ENCODE results near the gene ACTC1.

DNA sequence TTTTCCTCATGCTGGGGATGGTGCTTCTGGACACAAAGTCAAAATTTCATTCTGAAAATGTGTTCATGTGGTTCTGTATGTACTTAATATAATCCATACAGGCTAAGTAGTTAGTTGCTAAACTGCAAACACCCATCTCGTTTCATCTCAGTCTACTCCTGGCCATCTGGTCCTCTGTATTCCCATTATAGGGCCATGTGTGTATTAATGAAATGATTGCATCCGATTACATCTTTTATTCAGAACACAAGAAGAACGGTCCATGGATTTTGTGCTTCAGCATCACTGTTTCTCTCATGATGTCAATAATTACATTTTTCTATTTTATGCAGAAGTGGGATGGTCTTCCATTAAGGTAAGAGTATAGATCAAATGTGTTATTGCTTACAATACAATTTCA lies 34.4 kb downstream of the ACTC1 start:
- TF ChIP-seq SP2 (tag by site-specific recombination; IDR thresholded peaks at IDR 0.05) (no peak), SETDB1 (IDR thresholded peaks at IDR 0.05; ENCODE audit: insufficient read length, low read length) (no peak), ZNF23 (tag by site-specific recombination; IDR thresholded peaks at IDR 0.05; ENCODE audit: borderline replicate concordance) (no peak), ZNF585B (tag by site-specific recombination; IDR thresholded peaks at IDR 0.05) (no peak), FEZF1 (tag by site-specific recombination; IDR thresholded peaks at IDR 0.05) (no peak), ZNF311 (tag by site-specific recombination; IDR thresholded peaks at IDR 0.05; ENCODE audit: borderline replicate concordance) (no peak), ZNF521 (tag by site-specific recombination; IDR thresholded peaks at IDR 0.05) (no peak), ZNF341 (tag by site-specific recombination; IDR thresholded peaks at IDR 0.05; ENCODE audit: low read depth) (no peak), BCL11A (tag by site-specific recombination; IDR thresholded peaks at IDR 0.05; ENCODE audit: low read depth) (no peak), KLF7 (tag by site-specific recombination; IDR thresholded peaks at IDR 0.05; ENCODE audit: borderline replicate concordance) (no peak)
- TF ChIP-seq, protein P1, sequence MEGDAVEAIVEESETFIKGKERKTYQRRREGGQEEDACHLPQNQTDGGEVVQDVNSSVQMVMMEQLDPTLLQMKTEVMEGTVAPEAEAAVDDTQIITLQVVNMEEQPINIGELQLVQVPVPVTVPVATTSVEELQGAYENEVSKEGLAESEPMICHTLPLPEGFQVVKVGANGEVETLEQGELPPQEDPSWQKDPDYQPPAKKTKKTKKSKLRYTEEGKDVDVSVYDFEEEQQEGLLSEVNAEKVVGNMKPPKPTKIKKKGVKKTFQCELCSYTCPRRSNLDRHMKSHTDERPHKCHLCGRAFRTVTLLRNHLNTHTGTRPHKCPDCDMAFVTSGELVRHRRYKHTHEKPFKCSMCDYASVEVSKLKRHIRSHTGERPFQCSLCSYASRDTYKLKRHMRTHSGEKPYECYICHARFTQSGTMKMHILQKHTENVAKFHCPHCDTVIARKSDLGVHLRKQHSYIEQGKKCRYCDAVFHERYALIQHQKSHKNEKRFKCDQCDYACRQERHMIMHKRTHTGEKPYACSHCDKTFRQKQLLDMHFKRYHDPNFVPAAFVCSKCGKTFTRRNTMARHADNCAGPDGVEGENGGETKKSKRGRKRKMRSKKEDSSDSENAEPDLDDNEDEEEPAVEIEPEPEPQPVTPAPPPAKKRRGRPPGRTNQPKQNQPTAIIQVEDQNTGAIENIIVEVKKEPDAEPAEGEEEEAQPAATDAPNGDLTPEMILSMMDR (tag by site-specific recombination; IDR thresholded peaks at IDR 0.05): no peak
- TF ChIP-seq, protein P2, sequence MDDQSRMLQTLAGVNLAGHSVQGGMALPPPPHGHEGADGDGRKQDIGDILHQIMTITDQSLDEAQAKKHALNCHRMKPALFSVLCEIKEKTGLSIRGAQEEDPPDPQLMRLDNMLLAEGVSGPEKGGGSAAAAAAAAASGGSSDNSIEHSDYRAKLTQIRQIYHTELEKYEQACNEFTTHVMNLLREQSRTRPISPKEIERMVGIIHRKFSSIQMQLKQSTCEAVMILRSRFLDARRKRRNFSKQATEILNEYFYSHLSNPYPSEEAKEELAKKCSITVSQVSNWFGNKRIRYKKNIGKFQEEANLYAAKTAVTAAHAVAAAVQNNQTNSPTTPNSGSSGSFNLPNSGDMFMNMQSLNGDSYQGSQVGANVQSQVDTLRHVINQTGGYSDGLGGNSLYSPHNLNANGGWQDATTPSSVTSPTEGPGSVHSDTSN (CRISPR knock-in tag; IDR thresholded peaks at IDR 0.05): no peak

Measured in HEK293 (cell line).